SU-DHL-6 (cell line): ENCODE measurements around the gene ZNF439.
"Not testable (repeated sequence)": the region's sequence is repeated elsewhere in the genome, so short reads cannot be mapped to it uniquely, and the experiment has no call there.

ENCODE experiments used
- H2AFZ ChIP-seq: fragments of 200-600 bp; sonication (generic); 2 replicates; pipeline ENCODE4 v1.6.1; 2014; ENCODE audit warnings: low read depth, mild to moderate bottlenecking, moderate library complexity, mixed read lengths, antibody characterized with exemption, low read length; ENCODE audit not compliant: severe bottlenecking
- H3F3A ChIP-seq: fragments of 200-600 bp; shearing (Covaris generic); 2 replicates; pipeline ENCODE4 v1.6.0; 2016; ENCODE audit warnings: antibody characterized with exemption, mild to moderate bottlenecking; ENCODE audit not compliant: insufficient read depth
- H3K27ac ChIP-seq: fragments of 200-600 bp; sonication (generic); 2 replicates; pipeline ENCODE4 v1.5.1; 2016; ENCODE audit warnings: low read depth, mild to moderate bottlenecking, low read length, moderate library complexity, mixed read lengths
- H3K27me3 ChIP-seq: fragments of 200-600 bp; sonication (generic), shearing (Covaris generic); 2 replicates; pipeline ENCODE4 v1.6.0; 2014; ENCODE audit warnings: mild to moderate bottlenecking, low read length
- H3K36me3 ChIP-seq: fragments of 200-600 bp; sonication (generic); 2 replicates; pipeline ENCODE4 v1.6.1; 2014; ENCODE audit warnings: mild to moderate bottlenecking, low read length, mixed read lengths
- H3K4me2 ChIP-seq: fragments of 300-600, 200-600 bp; shearing (Covaris generic), sonication (generic); 2 replicates; pipeline ENCODE4 v1.6.0; 2014; ENCODE audit warnings: low read length, low read depth, mild to moderate bottlenecking; ENCODE audit not compliant: poor library complexity, severe bottlenecking
- H3K4me3 ChIP-seq: fragments of 200-600 bp; sonication (generic); 2 replicates; pipeline ENCODE4 v1.5.1; 2014; ENCODE audit warnings: antibody characterized with exemption, low read length, mild to moderate bottlenecking, mixed read lengths; ENCODE audit not compliant: insufficient read depth, poor library complexity, severe bottlenecking
- H3K79me2 ChIP-seq: fragments of 200-600 bp; sonication (generic); 2 replicates; pipeline ENCODE4 v1.6.1; 2014; ENCODE audit warnings: mild to moderate bottlenecking, low read length, moderate library complexity; ENCODE audit not compliant: insufficient read depth
- H3K9ac ChIP-seq: fragments of 200-600 bp; sonication (generic); 2 replicates; pipeline ENCODE4 v1.7.0; 2014; ENCODE audit warnings: mild to moderate bottlenecking, low read length
- H3K9me2 ChIP-seq: fragments of 200-600 bp; sonication (generic); replicated peaks from 2 replicates; pipeline ENCODE4 v1.6.1; 2014; ENCODE audit warnings: low read length; ENCODE audit not compliant: insufficient read depth
- H3K9me3 ChIP-seq: fragments of 200-600 bp; sonication (generic); 2 replicates; pipeline ENCODE4 v1.6.1; 2014; ENCODE audit warnings: low read length, mixed read lengths; ENCODE audit not compliant: insufficient read depth
- H4K20me1 ChIP-seq: fragments of 200-600 bp; sonication (generic); 2 replicates; pipeline ENCODE4 v1.6.1; 2014; ENCODE audit warnings: low read depth, mild to moderate bottlenecking, antibody characterized with exemption, low read length, moderate library complexity, mixed read lengths
- EZH2phosphoT487 ChIP-seq: fragments of 200-600 bp; sonication (generic), shearing (Covaris generic); conservative IDR thresholded peaks from 2 replicates; pipeline ENCODE4 v1.6.1; 2018; ENCODE audit warnings: mild to moderate bottlenecking, antibody characterized with exemption, low read length, moderate library complexity, mixed read lengths
- TF ChIP-seq, protein P1 (sequence below): fragments of 200-600 bp; sonication (generic); IDR thresholded peaks from one replicate; pipeline ENCODE4 v1.5.1; 2017; ENCODE audit warnings: antibody characterized with exemption, mild to moderate bottlenecking, low read length, moderate library complexity; ENCODE audit not compliant: insufficient read depth, poor library complexity, severe bottlenecking

Gene ZNF439

DNA sequence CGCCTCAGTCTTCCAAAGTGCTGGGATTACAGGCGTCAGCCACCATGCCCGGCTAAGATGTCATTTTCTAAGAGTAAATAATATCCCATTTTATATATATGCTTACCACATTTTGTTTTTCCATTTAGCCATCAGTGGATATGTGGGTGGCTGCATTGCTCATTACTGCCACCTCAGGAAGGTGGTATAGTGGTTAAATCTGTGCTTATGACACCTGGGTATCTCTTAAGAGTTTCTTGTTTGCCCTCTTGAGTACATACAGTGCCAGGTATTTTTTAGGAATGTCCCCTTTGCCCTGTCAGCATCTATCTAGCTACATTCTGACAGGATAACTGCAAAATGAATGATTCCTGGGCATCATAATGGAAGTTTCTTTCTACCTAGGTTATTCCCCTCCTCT lies 53.7 kb downstream of the ZNF439 start:
- no peak for TF ChIP-seq EZH2phosphoT487
- H3K9ac ChIP-seq, result no peak overlapping the region
- H3K27me3 ChIP-seq, result no peaks in the 10 kb centered on the region

DNA sequence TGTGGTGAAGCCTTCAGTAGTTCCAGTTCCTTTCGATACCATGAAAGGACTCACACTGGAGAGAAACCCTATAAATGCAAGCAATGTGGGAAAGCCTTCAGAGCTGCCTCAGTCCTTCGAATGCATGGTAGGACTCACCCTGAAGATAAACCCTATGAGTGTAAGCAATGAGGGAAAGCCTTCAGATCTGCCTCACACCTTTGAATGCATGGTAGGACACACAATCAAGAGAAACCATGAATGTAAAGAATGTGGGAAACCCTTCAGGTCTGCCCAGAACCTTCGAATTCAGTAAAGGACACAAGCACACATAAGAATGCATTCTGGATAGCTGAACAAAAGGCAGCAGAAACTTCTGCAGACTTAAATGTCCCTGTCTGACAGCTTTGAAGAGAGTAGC lies 57.4 kb downstream of the ZNF439 start:
- Histone ChIP-seq H3K79me2 (no peaks in the 10 kb centered on the region), H4K20me1 (no peaks in the 10 kb centered on the region), H3F3A (no peaks in the 10 kb centered on the region), H3K9me2 (no peaks in the 10 kb centered on the region), H3K4me2 (no peak overlapping the region), H3K9ac (no peak overlapping the region), H3K36me3 (peaks cover 17% of the 10 kb centered on the region), H3K4me3 (no peak overlapping the region), H3K27ac (no peak overlapping the region), H2AFZ (no peak overlapping the region), H3K27me3 (no peaks in the 10 kb centered on the region), H3K9me3 (peaks cover 25% of the 10 kb centered on the region; the same call in 1 of the 2 replicates)
- TF ChIP-seq EZH2phosphoT487, result no peak
- TF ChIP-seq, protein P1, sequence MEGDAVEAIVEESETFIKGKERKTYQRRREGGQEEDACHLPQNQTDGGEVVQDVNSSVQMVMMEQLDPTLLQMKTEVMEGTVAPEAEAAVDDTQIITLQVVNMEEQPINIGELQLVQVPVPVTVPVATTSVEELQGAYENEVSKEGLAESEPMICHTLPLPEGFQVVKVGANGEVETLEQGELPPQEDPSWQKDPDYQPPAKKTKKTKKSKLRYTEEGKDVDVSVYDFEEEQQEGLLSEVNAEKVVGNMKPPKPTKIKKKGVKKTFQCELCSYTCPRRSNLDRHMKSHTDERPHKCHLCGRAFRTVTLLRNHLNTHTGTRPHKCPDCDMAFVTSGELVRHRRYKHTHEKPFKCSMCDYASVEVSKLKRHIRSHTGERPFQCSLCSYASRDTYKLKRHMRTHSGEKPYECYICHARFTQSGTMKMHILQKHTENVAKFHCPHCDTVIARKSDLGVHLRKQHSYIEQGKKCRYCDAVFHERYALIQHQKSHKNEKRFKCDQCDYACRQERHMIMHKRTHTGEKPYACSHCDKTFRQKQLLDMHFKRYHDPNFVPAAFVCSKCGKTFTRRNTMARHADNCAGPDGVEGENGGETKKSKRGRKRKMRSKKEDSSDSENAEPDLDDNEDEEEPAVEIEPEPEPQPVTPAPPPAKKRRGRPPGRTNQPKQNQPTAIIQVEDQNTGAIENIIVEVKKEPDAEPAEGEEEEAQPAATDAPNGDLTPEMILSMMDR, result no peak

More for the DNA sequence above, 53.7 kb downstream of the ZNF439 start:
- Histone ChIP-seq H2AFZ (no peak overlapping the region), H3K79me2 (no peaks in the 10 kb centered on the region), H4K20me1 (no peaks in the 10 kb centered on the region), H3F3A (no peaks in the 10 kb centered on the region), H3K4me3 (no peak overlapping the region), H3K36me3 (peaks cover 17% of the 10 kb centered on the region), H3K4me2 (no peak overlapping the region), H3K9me3 (peaks cover 25% of the 10 kb centered on the region; the same call in 1 of the 2 replicates), H3K9me2 (no peaks in the 10 kb centered on the region), H3K27ac (no peak overlapping the region)

DNA sequence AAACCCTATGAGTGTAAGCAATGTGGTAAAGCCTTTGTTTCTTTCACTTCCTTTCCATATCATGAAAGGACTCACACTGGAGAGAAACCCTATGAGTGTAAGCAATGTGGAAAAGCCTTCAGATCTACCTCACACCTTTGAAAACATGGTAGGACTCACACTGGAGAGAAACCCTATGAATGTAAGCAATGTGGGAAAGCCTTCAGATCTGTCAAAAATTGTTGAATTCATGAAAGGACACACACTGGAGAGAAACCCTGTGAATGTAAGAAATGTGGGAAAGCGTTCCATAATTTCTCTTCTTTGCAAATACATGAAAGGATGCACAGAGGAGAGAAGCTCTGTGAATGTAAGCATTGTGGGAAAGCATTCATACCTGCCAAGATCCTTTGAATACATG lies 63.4 kb downstream of the ZNF439 start:
- H3K4me2 ChIP-seq, H3K9ac ChIP-seq, H2AFZ ChIP-seq, H3K9me3 ChIP-seq, H4K20me1 ChIP-seq, H3K9me2 ChIP-seq, H3K36me3 ChIP-seq, H3K27me3 ChIP-seq, H3F3A ChIP-seq, H3K4me3 ChIP-seq, H3K27ac ChIP-seq, H3K79me2 ChIP-seq: not testable (repeated sequence)

DNA sequence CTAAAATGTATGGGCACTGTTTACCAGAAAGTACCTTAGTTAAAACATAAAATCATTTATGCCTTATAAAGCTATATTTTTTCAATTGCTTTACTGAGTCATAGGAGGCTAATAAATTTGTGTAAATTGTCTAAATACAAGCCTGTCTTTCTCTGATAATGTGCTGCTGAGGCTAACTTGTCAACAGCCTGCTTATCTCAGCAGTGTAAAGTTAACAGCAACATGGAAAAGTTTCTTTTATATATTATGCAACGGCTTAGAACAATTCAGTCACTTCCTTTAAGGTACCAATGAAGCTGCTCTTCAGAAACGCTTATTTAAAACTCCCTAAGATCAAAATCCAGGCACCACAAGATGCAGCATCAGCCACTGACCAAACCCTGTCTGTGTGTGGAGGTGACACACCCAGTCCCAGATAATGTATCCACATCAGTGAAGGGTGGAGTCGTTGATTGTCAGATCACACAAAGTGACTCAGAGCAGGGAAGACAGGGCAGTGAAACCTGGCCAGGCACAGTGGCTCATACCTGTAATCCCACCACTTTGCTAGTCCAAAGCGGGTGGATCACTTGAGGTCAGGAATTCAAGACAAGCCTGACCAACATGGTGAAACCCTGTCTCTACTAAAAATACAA lies 66.0 kb downstream of the ZNF439 start:
- not testable (repeated sequence) for H3K4me2 ChIP-seq, H2AFZ ChIP-seq, H3K9me2 ChIP-seq, H3K36me3 ChIP-seq, H3K27me3 ChIP-seq, H3K4me3 ChIP-seq, H4K20me1 ChIP-seq, H3K79me2 ChIP-seq, H3F3A ChIP-seq, H3K9me3 ChIP-seq, H3K9ac ChIP-seq, H3K27ac ChIP-seq
